ENCODE measurements around the gene TMEM115.
A peak's percentile ranks its signal among the peaks of the same experiment; 100 is the strongest.

Gene TMEM115

GRCh38 chr3:50378024-50378423, 18.7 kb upstream of the TMEM115 start:
- DNase-seq (ENCODE audit: low read depth, low spot score): no peak

- no peak for DNase-seq (ENCODE audit: low read depth, low spot score)
Measured at GRCh38 chr3:50375258-50375931, 16.1 kb upstream of the TMEM115 start.

- DNase-seq (ENCODE audit: low read depth, low spot score): no peak
Measured at GRCh38 chr3:50374363-50375257, 15.3 kb upstream of the TMEM115 start.

- no peak for DNase-seq (ENCODE audit: low read depth, low spot score)
Measured at GRCh38 chr3:50373146-50374051, 14.1 kb upstream of the TMEM115 start.

GRCh38 chr3:50372349-50372748, 13.0 kb upstream of the TMEM115 start:
- no peak for DNase-seq (ENCODE audit: low read depth, low spot score)

- no peak for DNase-seq (ENCODE audit: low read depth, low spot score)
Measured at GRCh38 chr3:50371133-50371685, 11.9 kb upstream of the TMEM115 start.

- DNase-seq (ENCODE audit: low read depth, low spot score): no peak
Measured at GRCh38 chr3:50370594-50370993, 11.3 kb upstream of the TMEM115 start.

GRCh38 chr3:50369012-50369670, 9.8 kb upstream of the TMEM115 start:
- DNase-seq (ENCODE audit: low read depth, low spot score): no peak

- DNase-seq (ENCODE audit: low read depth, low spot score): no peak
Measured at GRCh38 chr3:50365842-50366220, 6.5 kb upstream of the TMEM115 start.

- DNase-seq (ENCODE audit: low read depth, low spot score): peak; percentile 86
Measured at GRCh38 chr3:50365080-50365841, 5.9 kb upstream of the TMEM115 start.

- no peak for DNase-seq (ENCODE audit: low read depth, low spot score)
Measured at GRCh38 chr3:50364573-50365079, 5.3 kb upstream of the TMEM115 start.

- no peak for DNase-seq (ENCODE audit: low read depth, low spot score)
Measured at GRCh38 chr3:50359760-50360110, 414 bp upstream of the TMEM115 start.

- no peak for DNase-seq (ENCODE audit: low read depth, low spot score)
Measured at GRCh38 chr3:50358355-50358910, 888 bp downstream of the TMEM115 start.

GRCh38 chr3:50357481-50357880, 1.8 kb downstream of the TMEM115 start:
- DNase-seq (ENCODE audit: low read depth, low spot score): no peak

- no peak for DNase-seq (ENCODE audit: low read depth, low spot score)
Measured at GRCh38 chr3:50356553-50356952, 2.8 kb downstream of the TMEM115 start.

- DNase-seq (ENCODE audit: low read depth, low spot score): no peak
Measured at GRCh38 chr3:50355829-50356552, 3.3 kb downstream of the TMEM115 start.

- no peak for DNase-seq (ENCODE audit: low read depth, low spot score)
Measured at GRCh38 chr3:50354850-50355249, 4.5 kb downstream of the TMEM115 start.

GRCh38 chr3:50354186-50354764, 5.0 kb downstream of the TMEM115 start:
- no peak for DNase-seq (ENCODE audit: low read depth, low spot score)

Data from activated naive CD8-positive, alpha-beta T cell treated with anti-CD3 and anti-CD28 coated beads, Interleukin-2, amount 50 U/mL, for 16 hours (primary cell).